GM12878 (cell line): ENCODE data around the gene FANCC. TPM values are rescaled to one million over a fixed set of nuclear protein-coding genes. Genes with fewer than 3 reads are reported as not detected.

ENCODE experiments used
- ATAC-seq: fragments of 200-7000 bp; cut with Tn5 transposase; 3 replicates; pipeline ENCODE4 v1.9.1; 2020; ENCODE audit warnings: mild to moderate bottlenecking, moderate library complexity
- BruUV-seq: library from RNA; stranded (reverse); fragments of 400-500 nt; replicated peaks from 2 replicates; lab custom pipeline; 2021; lab: Mats Ljungman, UMichigan
- CTCF ChIA-PET: fragments of 300-600 bp; sonication (Branson Sonifier 250); formaldehyde crosslinking; extraction: SDS; loops from one replicate; lab custom pipeline; 2021; ENCODE audit warnings: inconsistent platforms; lab: Yijun Ruan, JAX
- POLR2A ChIA-PET: fragments of 350-600 bp; formaldehyde crosslinking; extraction: SDS; loops from one replicate; lab custom pipeline; 2021; ENCODE audit warnings: inconsistent platforms; lab: Charles Lee
- RAD21 ChIA-PET: fragments of 300-600 bp; sonication (Branson Sonifier 250); formaldehyde crosslinking; loops from one replicate; lab custom pipeline; 2023; ENCODE audit warnings: antibody characterized with exemption; ENCODE audit not compliant: unreplicated experiment; lab: Charles Lee
- SMC1A ChIA-PET: fragments of 300-600 bp; sonication (Branson Sonifier 250); formaldehyde crosslinking; loops from one replicate; lab custom pipeline; 2023; ENCODE audit not compliant: unreplicated experiment, uncharacterized antibody; lab: Charles Lee
- DNase-seq: peaks from one replicate; pipeline ENCODE4 v3.0.0-alpha.2; 2011; ENCODE audit warnings: low read depth, low spot score
- FAIRE-seq: peaks from 3 replicates; lab custom pipeline; 2011; peaks lifted over from hg19 to GRCh38; lab: Jason Lieb, UNC
- H2AFZ ChIP-seq: 2 replicates; pipeline ENCODE4 v1.6.0; 2011; ENCODE audit warnings: low read depth, low read length, control low read depth; ENCODE audit not compliant: control insufficient read depth
- H3K27ac ChIP-seq: 2 replicates; pipeline ENCODE4 v1.5.1; 2011; ENCODE audit warnings: control low read depth; ENCODE audit not compliant: control insufficient read depth, insufficient read depth
- H3K27me3 ChIP-seq, 2 experiments: replicated peaks in 1 of 2; 2 replicates each; pipeline versions ENCODE4 v1.6.0 to v1.6.1; 2011; ENCODE audit warnings: low read length in 1 of 2; ENCODE audit not compliant: control insufficient read depth in 2 of 2, insufficient read depth in 2 of 2
- H3K36me3 ChIP-seq, 2 experiments: 2 replicates each; pipeline ENCODE4 v1.5.1; 2011; ENCODE audit warnings: low read length in 1 of 2; ENCODE audit not compliant: control insufficient read depth in 2 of 2, insufficient read depth in 2 of 2
- H3K4me1 ChIP-seq: 2 replicates; pipeline ENCODE4 v1.6.1; 2011; ENCODE audit warnings: mild to moderate bottlenecking, low read length, moderate library complexity, mixed read lengths; ENCODE audit not compliant: control insufficient read depth, insufficient read depth
- H3K4me2 ChIP-seq: 2 replicates; pipeline ENCODE4 v1.6.0; 2011; ENCODE audit warnings: control low read depth; ENCODE audit not compliant: control insufficient read depth, insufficient read depth
- H3K4me3 ChIP-seq: fragments of 200-600 bp; sonication (generic); 2 replicates; pipeline ENCODE4 v1.5.1; 2016
- H3K79me2 ChIP-seq: 2 replicates; pipeline ENCODE4 v1.6.0; 2011; ENCODE audit warnings: low read length; ENCODE audit not compliant: control insufficient read depth, insufficient read depth
- H3K9ac ChIP-seq: 2 replicates; pipeline ENCODE4 v1.8.0; 2011; ENCODE audit warnings: low read length, control low read depth, mixed read lengths; ENCODE audit not compliant: control insufficient read depth, insufficient read depth
- H3K9me3 ChIP-seq: replicated peaks from 3 replicates; pipeline ENCODE4 v1.5.1; 2011; ENCODE audit warnings: mild to moderate bottlenecking, low read length; ENCODE audit not compliant: control insufficient read depth, insufficient read depth
- H4K20me1 ChIP-seq: 2 replicates; pipeline ENCODE4 v1.6.0; 2011; ENCODE audit not compliant: control insufficient read depth, insufficient read depth
- ASH2L ChIP-seq: fragments of 300-600, 200-600 bp; sonication (generic); IDR thresholded peaks from 2 replicates; pipeline ENCODE4 v1.6.1; 2017; ENCODE audit warnings: low read depth, mild to moderate bottlenecking, borderline replicate concordance
- ATF3 ChIP-seq: IDR thresholded peaks from 2 replicates; pipeline ENCODE4 v1.6.1; 2011; ENCODE audit warnings: low read depth, mild to moderate bottlenecking, low read length, moderate library complexity, borderline replicate concordance; ENCODE audit errors: extremely low read depth
- BCL3 ChIP-seq: IDR thresholded peaks from 2 replicates; pipeline ENCODE4 v1.6.1; 2011; ENCODE audit warnings: borderline replicate concordance, low read depth, mild to moderate bottlenecking, moderate library complexity, low read length; ENCODE audit not compliant: insufficient read depth, poor library complexity, severe bottlenecking
- CTCF ChIP-seq, 3 experiments: IDR thresholded peaks in 2 of 3; conservative IDR thresholded peaks in 1 of 3; 2 replicates each; pipeline ENCODE4 v1.5.1; 2011; ENCODE audit warnings: low read depth in 3 of 3, low read length in 3 of 3, mild to moderate bottlenecking in 3 of 3, control low read depth in 2 of 3, moderate library complexity in 2 of 3, inconsistent platforms in 1 of 3, mixed read lengths in 1 of 3; ENCODE audit not compliant: control insufficient read depth in 2 of 3, insufficient read depth in 1 of 3; ENCODE audit errors: extremely low read depth in 1 of 3
- E2F4 ChIP-seq: IDR thresholded peaks from 2 replicates; pipeline ENCODE4 v1.6.1; 2012; ENCODE audit warnings: low read depth, low read length, improper control_type of control experiment
- GABPA ChIP-seq: IDR thresholded peaks from 2 replicates; pipeline ENCODE4 v1.6.1; 2014; ENCODE audit warnings: antibody characterized with exemption, low read depth, mild to moderate bottlenecking, inconsistent platforms
- HDAC2 ChIP-seq: fragments of 200-600 bp; sonication (generic); IDR thresholded peaks from 2 replicates; pipeline ENCODE4 v1.6.1; 2017
- JUNB ChIP-seq: IDR thresholded peaks from 2 replicates; pipeline ENCODE4 v1.6.1; 2016; ENCODE audit warnings: antibody characterized with exemption, mild to moderate bottlenecking
- MEF2B ChIP-seq: fragments of 450-650 bp; IDR thresholded peaks from 2 replicates; pipeline ENCODE4 v1.6.1; 2018; ENCODE audit warnings: mild to moderate bottlenecking, moderate library complexity; ENCODE audit not compliant: partially characterized antibody, poor library complexity, severe bottlenecking
- NKRF ChIP-seq: fragments of 450-650 bp; conservative IDR thresholded peaks from 2 replicates; pipeline ENCODE4 v1.6.1; 2017; ENCODE audit warnings: mild to moderate bottlenecking, moderate library complexity
- RCOR1 ChIP-seq: conservative IDR thresholded peaks from 2 replicates; pipeline ENCODE4 v1.6.1; 2012; ENCODE audit warnings: low read depth, low read length, improper control_type of control experiment
- USF2 ChIP-seq: IDR thresholded peaks from 2 replicates; pipeline ENCODE4 v1.6.1; 2011; ENCODE audit warnings: low read depth, low read length, improper control_type of control experiment, borderline replicate concordance
- ZNF217 ChIP-seq: fragments of 450-650 bp; IDR thresholded peaks from 2 replicates; pipeline ENCODE4 v1.6.1; 2017; ENCODE audit warnings: antibody characterized with exemption, mild to moderate bottlenecking
- ZNF384 ChIP-seq: IDR thresholded peaks from 2 replicates; pipeline ENCODE4 v1.6.1; 2012; ENCODE audit warnings: low read depth, mild to moderate bottlenecking, low read length, improper control_type of control experiment, borderline replicate concordance
- WGBS: methylation state at CpG from one replicate; pipeline ENCODE4 v1.1.6; 2016; ENCODE audit warnings: low lambda C conversion rate; ENCODE audit not compliant: insufficient replicate concordance, insufficient coverage; ENCODE audit errors: missing lambda C conversion rate; 5-methylcytosine and 5-hydroxymethylcytosine counted together
- in situ Hi-C: fragments of 300-500 bp; cut with MboI; formaldehyde crosslinking; loops from 9 replicates; pipeline ENCODE4 v1.14.3; 2018; ENCODE audit warnings: mixed read lengths
- intact Hi-C: fragments of 100-400 bp; cut with micrococcal nuclease; formaldehyde crosslinking; loops from one replicate; pipeline ENCODE4 v1.14.2; 2022; ENCODE audit not compliant: unreplicated experiment
- polyA plus RNA-seq, 11 experiments: library from polyadenylated mRNA; depleted of rRNA in 4 of 11; unstranded in 6 of 11; stranded (reverse) in 5 of 11; fragments of >200 nt; fragmentation: Nextera tagmentation in 4 of 11; fragmentation: Illumina TruSeq in 1 of 11; extraction: Ambion mirVana in 4 of 11; extraction: Trizol in 1 of 11; gene quantifications; 1 replicate in 1 of 11; 2 replicates in 10 of 11; pipeline versions ENCODE4 v1.2.1 to v1.2.3, GENCODE V29; 2011 to 2016; ENCODE audit warnings: inconsistent platforms in 2 of 11, missing spikeins in 2 of 11, low read depth in 1 of 11
- total RNA-seq, 4 experiments: library from RNA; depleted of rRNA in 3 of 4; stranded (reverse); fragments of >200 nt in 3 of 4; fragmentation: Illumina TruSeq in 1 of 4; extraction: Trizol in 1 of 4; gene quantifications; 2 replicates each; pipeline versions ENCODE4 v1.2.1 to v1.2.3, GENCODE V29; 2013 to 2021

The FANCC gene
- total and polyA plus RNA-seq, 10 of the 15 experiments (the other 5 are each of a cell fraction or from before 2014, with no cell fraction given): 1.2 to 16.8 (median 10.5) TPM

- TF ChIP-seq GABPA: no peak
- no peak for TF ChIP-seq ATF3
- TF ChIP-seq ASH2L: no peak
- TF ChIP-seq RCOR1: no peak
- TF ChIP-seq MEF2B: no peak
These were observed 236.4 kb downstream of the FANCC start (continued) for GRCh38 chr9:95080961-95081647.

GRCh38 chr9:95079461-95079860 lies 238.0 kb downstream of the FANCC start:
- no peak overlapping the region for H3K27ac ChIP-seq
- H2AFZ ChIP-seq: no peak overlapping the region
- H3K36me3 ChIP-seq: peaks cover 2 to 13% of the 10 kb centered on the region in 2 experiments; a peak in 3 of 4 replicates
- H3K9me3 ChIP-seq: no peaks in the 10 kb centered on the region
- in situ Hi-C loops: no loop called here
- no TSS peak for BruUV-seq
- ATAC-seq: no peak
- FAIRE-seq: no peak
- no peak overlapping the region for H3K4me2 ChIP-seq
- RAD21 ChIA-PET: no interaction called here
- WGBS: 94% methylated on average over 10 of the region's 10 CpGs
- DNase-seq: no peak
- H3K9ac ChIP-seq: no peak overlapping the region
- no peaks in the 10 kb centered on the region for H3K4me1 ChIP-seq
- SMC1A ChIA-PET: no interaction called here
- CTCF ChIA-PET: no interaction called here
- H3K79me2 ChIP-seq: no peaks in the 10 kb centered on the region
- no peak overlapping the region for H3K4me3 ChIP-seq
- intact Hi-C loops: no loop called here
- H4K20me1 ChIP-seq: no peaks in the 10 kb centered on the region
- POLR2A ChIA-PET: no interaction called here
- no peaks in the 10 kb centered on the region for H3K27me3 ChIP-seq
- TF ChIP-seq USF2 (no peak), ZNF217 (no peak), CTCF (IDR thresholded peaks at IDR 0.05 in 2 of 3, conservative IDR thresholded peaks at IDR 0.05 in 1 of 3; ENCODE audit: control insufficient read depth in 2 of 3, extremely low read depth in 1 of 3, insufficient read depth in 1 of 3, low read depth in 3 of 3, low read length in 3 of 3) (no peak), HDAC2 (no peak), BCL3 (no peak), NKRF (no peak), JUNB (no peak), ZNF384 (no peak), E2F4 (no peak)
